GM19467 (cell line): Measurements from ENCODE around the gene NLGN1.
A peak's percentile ranks its signal among the peaks of the same experiment; 100 is the strongest.
"Not testable (repeated sequence)": the region's sequence is repeated elsewhere in the genome, so short reads cannot be mapped to it uniquely, and the experiment has no call there.

Source experiments
- ATAC-seq: cut with Tn5 transposase; IDR thresholded peaks from one replicate; pipeline ENCODE4 v1.9.1; 2021; ENCODE audit warnings: mild to moderate bottlenecking, moderate library complexity; ENCODE audit not compliant: unreplicated experiment

The NLGN1 gene

GRCh38 chr3:173429076-173429475 lies 31.5 kb downstream of the NLGN1 start:
- ATAC-seq = no peak

GRCh38 chr3:173429527-173429926 lies 32.0 kb downstream of the NLGN1 start:
- no peak for ATAC-seq

GRCh38 chr3:173430576-173430975 lies 33.0 kb downstream of the NLGN1 start:
- ATAC-seq = no peak

GRCh38 chr3:173439004-173439403 lies 41.5 kb downstream of the NLGN1 start:
- no peak for ATAC-seq

- ATAC-seq = no peak
These were observed 43.0 kb downstream of the NLGN1 start for GRCh38 chr3:173440514-173440913.

- not testable (repeated sequence) for ATAC-seq
These were observed 54.0 kb downstream of the NLGN1 start for GRCh38 chr3:173451561-173451960.

GRCh38 chr3:173463250-173463649 lies 65.7 kb downstream of the NLGN1 start:
- no peak for ATAC-seq

- ATAC-seq = no peak
These were observed 67.6 kb downstream of the NLGN1 start for GRCh38 chr3:173465112-173465511.

GRCh38 chr3:173465898-173466678 lies 68.5 kb downstream of the NLGN1 start:
- no peak for ATAC-seq

GRCh38 chr3:173467501-173467900 lies 70.0 kb downstream of the NLGN1 start:
- no peak for ATAC-seq

- ATAC-seq = no peak
These were observed 75.7 kb downstream of the NLGN1 start for GRCh38 chr3:173473237-173473636.

GRCh38 chr3:173479301-173479700 lies 81.8 kb downstream of the NLGN1 start:
- ATAC-seq = no peak

GRCh38 chr3:173501931-173502489 lies 104.5 kb downstream of the NLGN1 start:
- ATAC-seq = no peak

- ATAC-seq = no peak
These were observed 105.5 kb downstream of the NLGN1 start for GRCh38 chr3:173502983-173503568.

GRCh38 chr3:173510565-173510964 lies 113.0 kb downstream of the NLGN1 start:
- no peak for ATAC-seq

- ATAC-seq = no peak
These were observed 115.6 kb downstream of the NLGN1 start for GRCh38 chr3:173513123-173513522.

GRCh38 chr3:173529062-173529711 lies 131.6 kb downstream of the NLGN1 start:
- ATAC-seq = peak; percentile 91

- ATAC-seq = no peak
These were observed 134.1 kb downstream of the NLGN1 start for GRCh38 chr3:173531602-173532001.

GRCh38 chr3:173538410-173538809 lies 140.9 kb downstream of the NLGN1 start:
- ATAC-seq = no peak

GRCh38 chr3:173545590-173545989 lies 148.0 kb downstream of the NLGN1 start:
- ATAC-seq = not testable (repeated sequence)

- no peak for ATAC-seq
These were observed 149.5 kb downstream of the NLGN1 start for GRCh38 chr3:173547070-173547469.

GRCh38 chr3:173548261-173548660 lies 150.7 kb downstream of the NLGN1 start:
- no peak for ATAC-seq
